ENCODE results near the gene YARS1.

DNA sequence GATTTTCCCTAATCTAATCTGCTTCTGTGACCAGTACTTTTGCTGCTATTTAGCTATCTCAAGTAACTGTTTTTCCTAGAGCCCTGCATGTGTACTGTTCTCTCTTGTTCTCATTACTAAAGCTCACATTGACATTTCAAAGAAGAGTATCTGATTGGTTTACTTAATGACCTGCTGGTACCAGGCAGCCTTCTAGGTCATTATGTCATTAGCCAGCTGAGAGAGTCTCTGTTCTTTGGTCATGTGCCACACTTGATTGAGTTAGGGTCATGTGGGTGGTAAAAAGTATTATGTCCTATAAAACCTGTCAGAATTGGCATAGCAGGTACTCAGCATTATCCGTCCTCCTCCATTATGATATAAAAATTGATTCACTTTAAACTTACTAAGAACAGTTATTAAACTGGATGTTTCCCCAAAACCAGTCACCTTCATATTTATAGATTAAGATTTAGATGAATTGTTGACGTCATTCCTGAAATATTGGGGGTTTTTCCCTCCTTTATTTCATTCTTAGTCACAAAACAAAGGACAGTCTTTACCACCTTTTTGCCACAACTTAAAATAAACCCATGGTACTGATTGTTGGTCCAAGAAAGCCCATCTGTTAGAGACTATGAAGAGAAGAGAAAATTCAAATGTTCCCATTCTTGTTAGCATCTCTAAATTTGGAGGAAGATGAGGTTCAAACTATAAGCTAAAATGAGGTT lies 31.4 kb upstream of the YARS1 start:
- TF ChIP-seq, protein P1, sequence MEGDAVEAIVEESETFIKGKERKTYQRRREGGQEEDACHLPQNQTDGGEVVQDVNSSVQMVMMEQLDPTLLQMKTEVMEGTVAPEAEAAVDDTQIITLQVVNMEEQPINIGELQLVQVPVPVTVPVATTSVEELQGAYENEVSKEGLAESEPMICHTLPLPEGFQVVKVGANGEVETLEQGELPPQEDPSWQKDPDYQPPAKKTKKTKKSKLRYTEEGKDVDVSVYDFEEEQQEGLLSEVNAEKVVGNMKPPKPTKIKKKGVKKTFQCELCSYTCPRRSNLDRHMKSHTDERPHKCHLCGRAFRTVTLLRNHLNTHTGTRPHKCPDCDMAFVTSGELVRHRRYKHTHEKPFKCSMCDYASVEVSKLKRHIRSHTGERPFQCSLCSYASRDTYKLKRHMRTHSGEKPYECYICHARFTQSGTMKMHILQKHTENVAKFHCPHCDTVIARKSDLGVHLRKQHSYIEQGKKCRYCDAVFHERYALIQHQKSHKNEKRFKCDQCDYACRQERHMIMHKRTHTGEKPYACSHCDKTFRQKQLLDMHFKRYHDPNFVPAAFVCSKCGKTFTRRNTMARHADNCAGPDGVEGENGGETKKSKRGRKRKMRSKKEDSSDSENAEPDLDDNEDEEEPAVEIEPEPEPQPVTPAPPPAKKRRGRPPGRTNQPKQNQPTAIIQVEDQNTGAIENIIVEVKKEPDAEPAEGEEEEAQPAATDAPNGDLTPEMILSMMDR (IDR thresholded peaks at IDR 0.05) = no peak
- TF ChIP-seq POLR2AphosphoS5 (IDR thresholded peaks at IDR 0.05; ENCODE audit: low read depth, low read length) = no peak
- TF ChIP-seq, protein P2, sequence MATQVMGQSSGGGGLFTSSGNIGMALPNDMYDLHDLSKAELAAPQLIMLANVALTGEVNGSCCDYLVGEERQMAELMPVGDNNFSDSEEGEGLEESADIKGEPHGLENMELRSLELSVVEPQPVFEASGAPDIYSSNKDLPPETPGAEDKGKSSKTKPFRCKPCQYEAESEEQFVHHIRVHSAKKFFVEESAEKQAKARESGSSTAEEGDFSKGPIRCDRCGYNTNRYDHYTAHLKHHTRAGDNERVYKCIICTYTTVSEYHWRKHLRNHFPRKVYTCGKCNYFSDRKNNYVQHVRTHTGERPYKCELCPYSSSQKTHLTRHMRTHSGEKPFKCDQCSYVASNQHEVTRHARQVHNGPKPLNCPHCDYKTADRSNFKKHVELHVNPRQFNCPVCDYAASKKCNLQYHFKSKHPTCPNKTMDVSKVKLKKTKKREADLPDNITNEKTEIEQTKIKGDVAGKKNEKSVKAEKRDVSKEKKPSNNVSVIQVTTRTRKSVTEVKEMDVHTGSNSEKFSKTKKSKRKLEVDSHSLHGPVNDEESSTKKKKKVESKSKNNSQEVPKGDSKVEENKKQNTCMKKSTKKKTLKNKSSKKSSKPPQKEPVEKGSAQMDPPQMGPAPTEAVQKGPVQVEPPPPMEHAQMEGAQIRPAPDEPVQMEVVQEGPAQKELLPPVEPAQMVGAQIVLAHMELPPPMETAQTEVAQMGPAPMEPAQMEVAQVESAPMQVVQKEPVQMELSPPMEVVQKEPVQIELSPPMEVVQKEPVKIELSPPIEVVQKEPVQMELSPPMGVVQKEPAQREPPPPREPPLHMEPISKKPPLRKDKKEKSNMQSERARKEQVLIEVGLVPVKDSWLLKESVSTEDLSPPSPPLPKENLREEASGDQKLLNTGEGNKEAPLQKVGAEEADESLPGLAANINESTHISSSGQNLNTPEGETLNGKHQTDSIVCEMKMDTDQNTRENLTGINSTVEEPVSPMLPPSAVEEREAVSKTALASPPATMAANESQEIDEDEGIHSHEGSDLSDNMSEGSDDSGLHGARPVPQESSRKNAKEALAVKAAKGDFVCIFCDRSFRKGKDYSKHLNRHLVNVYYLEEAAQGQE (IDR thresholded peaks at IDR 0.05; ENCODE audit: insufficient read depth in 1 of 2, low read depth in 2 of 2, low read length in 1 of 2) = no peak
